ENCODE data around the gene PLEKHM1.
"Not testable (repeated sequence)": the region's sequence is repeated elsewhere in the genome, so short reads cannot be mapped to it uniquely, and the experiment has no call there.

GRCh38 chr17:45440839-45441515 lies 49.5 kb downstream of the PLEKHM1 start:
- not testable (repeated sequence) for TF ChIP-seq CTCF, POLR2A (IDR thresholded peaks at IDR 0.05)
